Lower lobe of right lung (tissue), 2 donors: ENCODE measurements around the gene CD2. TPM values are rescaled to one million over a fixed set of nuclear protein-coding genes. Genes with fewer than 3 reads are reported as not detected.

ENCODE experiments used
- ATAC-seq, 2 donors: fragments of 200-7000 bp; cut with Tn5 transposase; one replicate each; pipeline ENCODE4 v1.9.1; 2020 to 2022; ENCODE audit warnings: mild to moderate bottlenecking in 2 of 2, moderate library complexity in 2 of 2
- DNase-seq: peaks from one replicate; pipeline ENCODE4 v3.0.0-alpha.2; 2020
- H3K27ac ChIP-seq: fragments of 200-600 bp; one replicate; pipeline ENCODE4 v1.8.0; 2022
- H3K27me3 ChIP-seq: fragments of 200-600 bp; one replicate; pipeline ENCODE4 v1.8.0; 2022; ENCODE audit warnings: low read depth
- H3K36me3 ChIP-seq: fragments of 200-600 bp; one replicate; pipeline ENCODE4 v1.8.0; 2022; ENCODE audit warnings: mild to moderate bottlenecking
- H3K4me1 ChIP-seq: fragments of 200-600 bp; one replicate; pipeline ENCODE4 v1.8.0; 2022
- H3K4me3 ChIP-seq: fragments of 200-600 bp; one replicate; pipeline ENCODE4 v1.8.0; 2022; ENCODE audit warnings: mild to moderate bottlenecking
- H3K9me3 ChIP-seq: fragments of 200-600 bp; one replicate; pipeline ENCODE4 v1.8.0; 2022
- CTCF ChIP-seq: fragments of 200-600 bp; IDR thresholded peaks from one replicate; pipeline ENCODE4 v1.8.0; 2022; ENCODE audit warnings: antibody characterized with exemption, mild to moderate bottlenecking
- intact Hi-C: fragments of 100-400 bp; cut with DNase I; formaldehyde crosslinking; loops from one replicate; pipeline ENCODE4 v1.11.0; 2022
- total RNA-seq: library from RNA; stranded (reverse); fragmentation: NEBNext Ultra II Directional; extraction: Animal tissue kit (Norgen Biotek cat#: 25700); gene quantifications from one replicate; pipeline ENCODE4 v1.2.1, GENCODE V29; 2021
- donor health status: DM: no; HTN: yes; CAD: no; lungs with severe emphysema.

Gene CD2
- total RNA-seq, 1 donor from 2014 or later, result 9.8 TPM

- no peak for TF ChIP-seq CTCF
- H3K4me3 ChIP-seq, result no peak overlapping the region
- H3K4me1 ChIP-seq, result peaks cover 18% of the 10 kb centered on the region
- no peaks in the 10 kb centered on the region for H3K27me3 ChIP-seq
- intact Hi-C loops, result no loop called here
- no peaks in the 10 kb centered on the region for H3K9me3 ChIP-seq
- no peak overlapping the region for H3K27ac ChIP-seq
- ATAC-seq (peak in 1 of 2 donors; percentile 6), DNase-seq (no peak)
- no peaks in the 10 kb centered on the region for H3K36me3 ChIP-seq
Observed at GRCh38 chr1:116763116-116763786, 9.0 kb downstream of the CD2 start.

GRCh38 chr1:116763787-116764465, 9.7 kb downstream of the CD2 start:
- Histone ChIP-seq H3K9me3 (no peaks in the 10 kb centered on the region), H3K36me3 (no peaks in the 10 kb centered on the region), H3K4me3 (no peak overlapping the region), H3K27me3 (no peaks in the 10 kb centered on the region), H3K27ac (no peak overlapping the region), H3K4me1 (peaks cover 18% of the 10 kb centered on the region)
- ATAC-seq (peak in 1 of 2 donors; percentile 49), DNase-seq (no peak)
- intact Hi-C loops, result no loop called here
- peak; percentile 37 for TF ChIP-seq CTCF

DNA sequence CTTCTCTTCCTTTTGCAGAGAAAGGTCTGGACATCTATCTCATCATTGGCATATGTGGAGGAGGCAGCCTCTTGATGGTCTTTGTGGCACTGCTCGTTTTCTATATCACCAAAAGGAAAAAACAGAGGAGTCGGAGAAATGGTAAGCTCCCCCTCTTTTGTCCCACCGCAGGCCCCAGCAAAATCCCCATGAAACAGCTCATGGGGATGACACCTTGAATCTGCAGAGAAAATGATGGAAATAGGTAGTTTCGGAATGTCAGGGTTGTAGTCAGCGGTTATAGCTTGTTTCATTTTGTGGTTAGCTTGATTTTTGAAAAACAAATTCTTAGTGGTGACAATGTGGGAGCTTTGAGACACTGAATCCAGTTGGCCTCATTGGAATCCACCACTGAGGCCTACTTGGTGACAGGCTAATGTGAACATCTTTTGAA, 10.3 kb downstream of the CD2 start:
- Histone ChIP-seq H3K4me3 (no peak overlapping the region), H3K9me3 (no peaks in the 10 kb centered on the region), H3K4me1 (peaks cover 23% of the 10 kb centered on the region), H3K27ac (no peak overlapping the region), H3K27me3 (no peaks in the 10 kb centered on the region), H3K36me3 (no peaks in the 10 kb centered on the region)
- ATAC-seq, result no peak
- TF ChIP-seq CTCF, result no peak
- intact Hi-C loops, result no loop called here
- DNase-seq, result no peak

DNA sequence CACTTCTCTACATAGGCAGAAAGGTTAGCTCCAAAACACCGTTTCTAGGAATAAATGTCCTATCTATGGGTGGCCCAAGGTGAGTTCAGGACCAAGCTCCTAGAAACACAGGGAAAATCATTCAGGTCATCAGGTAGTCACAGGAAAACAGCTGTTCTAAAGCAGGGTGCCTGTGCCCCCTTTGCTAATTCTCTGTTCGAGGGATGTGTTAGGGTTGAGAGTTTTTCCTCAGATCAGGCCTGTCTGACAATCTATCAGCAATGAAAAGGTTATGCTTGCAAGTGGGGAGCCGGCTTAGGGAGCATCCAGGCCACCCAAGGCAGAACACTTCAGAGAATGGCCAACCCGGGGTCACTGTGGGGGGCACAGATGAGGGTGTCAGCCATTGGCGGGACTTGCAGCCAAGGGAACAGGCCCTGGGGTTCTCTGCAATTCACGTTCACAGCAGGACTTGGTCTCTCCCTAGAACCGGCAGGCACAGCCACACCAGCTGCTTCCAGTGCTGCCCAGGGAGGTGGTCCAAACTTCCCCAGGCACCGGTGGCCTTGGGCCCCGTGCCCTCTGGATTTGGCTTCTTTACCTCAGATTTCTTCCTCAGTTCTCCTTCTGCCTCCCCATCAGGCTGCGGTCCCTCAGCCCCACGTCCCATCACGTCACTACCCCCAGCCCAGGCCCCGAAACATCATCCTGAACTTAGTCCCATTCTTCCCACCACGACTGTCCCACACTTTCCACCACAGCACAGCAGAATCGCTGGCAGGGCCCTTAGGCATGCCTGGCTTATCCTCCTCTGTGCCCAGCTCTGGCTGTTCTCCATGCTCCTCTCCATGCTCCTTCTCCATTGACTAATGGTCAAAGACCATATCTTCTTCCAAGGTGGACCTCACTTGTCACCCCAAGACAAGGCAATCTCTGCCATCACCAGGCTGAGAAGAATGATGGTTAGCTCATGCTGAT, 11.0 kb downstream of the CD2 start:
- Histone ChIP-seq H3K9me3 (no peaks in the 10 kb centered on the region), H3K36me3 (no peaks in the 10 kb centered on the region), H3K4me3 (no peak overlapping the region), H3K4me1 (peaks cover 23% of the 10 kb centered on the region), H3K27ac (no peak overlapping the region), H3K27me3 (no peaks in the 10 kb centered on the region)
- DNase-seq (no peak), ATAC-seq (no peak)
- intact Hi-C loops, result no loop called here
- no peak for TF ChIP-seq CTCF

- H3K4me1 ChIP-seq, result peaks cover 23% of the 10 kb centered on the region
- no peaks in the 10 kb centered on the region for H3K27me3 ChIP-seq
- H3K27ac ChIP-seq, result no peak overlapping the region
- no peak for TF ChIP-seq CTCF
- ATAC-seq (no peak), DNase-seq (no peak)
- no peak overlapping the region for H3K4me3 ChIP-seq
- H3K36me3 ChIP-seq, result no peaks in the 10 kb centered on the region
- intact Hi-C loops, result no loop called here
- no peaks in the 10 kb centered on the region for H3K9me3 ChIP-seq
Observed at GRCh38 chr1:116765962-116766361, 11.7 kb downstream of the CD2 start.
